Measurements from ENCODE around the gene ZEB1. TPM values are rescaled to one million over a fixed set of nuclear protein-coding genes. Genes with fewer than 3 reads are reported as not detected.
A peak's percentile ranks its signal among the peaks of the same experiment; 100 is the strongest.

The ZEB1 gene
- total and polyA plus RNA-seq, 10 of the 15 experiments (the other 5 are each of a cell fraction or from before 2014, with no cell fraction given) = 10.4 to 35.6 (median 24.5) TPM

GRCh38 chr10:31490858-31491504 lies 172.0 kb downstream of the ZEB1 start (continued):
- TF ChIP-seq CTCF (IDR thresholded peaks at IDR 0.05 in 2 of 3, conservative IDR thresholded peaks at IDR 0.05 in 1 of 3; ENCODE audit: control insufficient read depth in 2 of 3, extremely low read depth in 1 of 3, insufficient read depth in 1 of 3, low read depth in 3 of 3, low read length in 3 of 3) (peak; percentile 53 to 60 (median 53)), HDAC6 (IDR thresholded peaks at IDR 0.05; ENCODE audit: unreplicated experiment) (no peak), CREB1 (IDR thresholded peaks at IDR 0.05; ENCODE audit: low read depth) (no peak), CBX5 (IDR thresholded peaks at IDR 0.05; ENCODE audit: low read depth) (0 out of 2 replicates have a peak, but pooled peaks have one; percentile 34), ZBTB4 (CRISPR knock-in tag; IDR thresholded peaks at IDR 0.05) (no peak), JUNB (IDR thresholded peaks at IDR 0.05) (no peak), IRF4 (IDR thresholded peaks at IDR 0.05; ENCODE audit: low read depth, low read length) (no peak), SMC3 (IDR thresholded peaks at IDR 0.05; ENCODE audit: borderline replicate concordance, low read length) (peak; percentile 47; the same call in 1 of the 2 replicates)
